Stimulated activated CD4-positive, alpha-beta T cell treated with anti-CD3 and anti-CD28 coated beads, Interleukin-1b, Interleukin-23, amount 100 ng/mL, for 24 hours (primary cell): ENCODE data around the gene FGF4.

ENCODE experiments used
- DNase-seq, 4 experiments: peaks; one replicate each; pipeline ENCODE4 v3.0.0-alpha.2; 2020; ENCODE audit warnings: low read depth in 4 of 4, low spot score in 1 of 4

FGF4 gene

GRCh38 chr11:69807106-69807815 is 32.1 kb upstream of the FGF4 start:
- DNase-seq = no peak

DNA sequence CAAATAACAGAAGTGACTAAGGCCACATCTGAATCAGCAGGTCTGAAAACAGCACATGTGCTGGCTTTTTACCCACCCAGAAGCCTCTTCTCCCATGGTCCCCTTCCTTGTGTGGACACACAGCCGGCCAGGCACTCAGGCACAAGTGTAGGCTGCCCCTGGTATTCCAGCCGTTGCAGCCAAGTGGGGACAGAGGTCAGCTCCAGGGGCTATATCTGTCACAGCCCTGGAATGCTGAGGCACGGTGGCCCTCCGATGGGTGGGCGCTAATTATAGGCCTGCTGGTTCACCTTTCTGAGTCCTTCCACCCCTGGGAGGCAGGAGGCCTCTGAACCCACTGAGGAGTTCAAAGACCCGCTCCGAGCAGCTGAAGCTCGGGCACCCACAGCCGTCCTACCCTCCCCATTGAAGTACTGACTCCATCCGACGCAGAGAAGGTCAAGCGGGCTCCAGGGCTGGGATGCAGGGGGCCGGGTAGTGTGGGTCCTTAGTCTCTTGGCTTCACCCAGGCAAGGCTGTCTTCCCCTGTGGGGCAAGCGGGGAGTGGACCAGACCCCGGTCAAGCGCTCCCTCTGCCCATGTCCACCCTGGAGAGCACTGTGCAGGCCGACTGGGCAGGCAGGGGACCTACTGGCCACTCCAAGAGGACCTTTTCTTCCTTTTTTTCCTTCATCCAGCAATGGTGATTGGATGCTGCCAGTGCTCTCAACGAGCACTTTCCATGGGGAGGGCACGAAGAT is 29.8 kb upstream of the FGF4 start:
- no peak for DNase-seq

GRCh38 chr11:69803604-69804218 is 28.6 kb upstream of the FGF4 start:
- no peak for DNase-seq

DNA sequence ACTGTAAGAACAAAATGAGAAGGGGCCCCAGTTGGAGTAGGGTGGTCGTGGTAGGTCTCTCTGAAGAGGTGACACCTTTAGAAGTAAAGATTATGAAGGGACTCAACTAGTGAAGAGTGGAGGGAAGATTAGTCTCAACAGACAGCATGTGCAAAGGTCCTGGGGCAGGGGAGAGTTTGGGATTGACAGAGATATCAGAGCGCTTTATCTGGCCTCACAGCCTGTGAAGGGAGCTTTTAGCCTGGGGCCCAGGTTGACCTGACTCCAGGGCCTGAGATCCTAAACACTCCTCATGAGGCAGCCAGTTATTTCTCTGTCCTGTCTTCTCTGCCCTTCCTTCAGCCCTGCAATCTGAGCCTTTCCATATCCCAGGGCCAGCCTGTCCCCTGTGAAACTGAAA is 27.9 kb upstream of the FGF4 start:
- DNase-seq = no peak

DNA sequence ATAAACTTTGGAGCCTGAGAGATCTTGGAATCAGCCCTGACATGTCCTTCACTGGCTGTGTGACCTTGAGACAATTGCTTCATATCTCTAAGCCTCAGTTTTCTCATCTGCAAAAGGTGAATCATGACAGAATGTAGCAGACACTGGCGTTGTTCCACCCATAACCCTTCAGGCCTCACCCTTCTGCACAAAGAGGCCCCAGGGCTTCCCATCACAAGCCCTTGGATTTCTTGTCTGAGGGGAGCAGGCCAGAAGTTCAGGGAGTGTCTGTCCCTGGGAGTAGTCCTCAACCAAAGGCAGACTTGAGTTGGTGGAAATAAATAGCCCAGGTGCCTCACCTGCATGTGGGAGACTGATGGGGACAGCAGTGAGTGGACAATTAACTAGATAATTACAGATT is 27.4 kb upstream of the FGF4 start:
- no peak for DNase-seq

DNA sequence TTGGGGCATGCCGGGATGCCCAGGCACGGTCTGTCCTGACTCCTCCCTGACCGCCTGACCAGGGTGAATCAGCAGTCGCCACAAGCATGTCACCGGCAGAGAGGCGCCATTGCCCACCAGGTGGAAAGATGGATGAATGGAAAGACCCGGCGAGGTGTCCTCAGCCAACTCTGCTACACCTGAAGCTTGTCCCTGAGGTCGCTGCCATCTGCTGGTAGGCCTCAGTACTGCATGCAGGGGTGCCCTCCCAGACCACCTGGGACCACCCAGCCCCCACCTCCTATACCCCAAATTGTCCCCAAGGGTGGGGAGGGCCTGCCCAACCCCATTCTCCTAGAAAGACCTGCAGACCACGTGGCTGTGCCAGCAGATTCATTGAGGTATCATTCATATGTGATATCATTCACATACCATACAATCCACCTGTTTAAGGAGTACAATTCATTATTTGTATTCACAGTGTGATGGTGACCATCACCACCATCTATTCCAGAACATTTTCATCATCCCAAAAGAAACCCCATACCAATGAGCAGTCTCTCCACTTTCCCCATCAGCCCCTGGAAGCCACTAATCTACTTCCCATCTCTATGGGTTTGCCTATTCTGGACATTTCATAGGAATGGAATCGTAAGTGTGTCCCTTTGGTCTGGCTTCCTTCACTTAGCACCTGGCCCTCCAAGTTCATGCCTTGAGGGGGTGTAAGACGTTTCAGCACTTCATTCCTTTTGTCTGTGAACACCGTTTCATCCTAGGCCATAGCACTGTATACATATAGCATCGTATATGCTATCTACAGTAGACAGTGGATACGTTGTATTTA is 26.6 kb upstream of the FGF4 start:
- peak in 1 of 4 experiments; percentile 7 for DNase-seq

- no peak for DNase-seq
Measured at GRCh38 chr11:69800278-69800677, 25.1 kb upstream of the FGF4 start.

- DNase-seq = no peak
Measured at GRCh38 chr11:69799582-69799981, 24.4 kb upstream of the FGF4 start.

DNA sequence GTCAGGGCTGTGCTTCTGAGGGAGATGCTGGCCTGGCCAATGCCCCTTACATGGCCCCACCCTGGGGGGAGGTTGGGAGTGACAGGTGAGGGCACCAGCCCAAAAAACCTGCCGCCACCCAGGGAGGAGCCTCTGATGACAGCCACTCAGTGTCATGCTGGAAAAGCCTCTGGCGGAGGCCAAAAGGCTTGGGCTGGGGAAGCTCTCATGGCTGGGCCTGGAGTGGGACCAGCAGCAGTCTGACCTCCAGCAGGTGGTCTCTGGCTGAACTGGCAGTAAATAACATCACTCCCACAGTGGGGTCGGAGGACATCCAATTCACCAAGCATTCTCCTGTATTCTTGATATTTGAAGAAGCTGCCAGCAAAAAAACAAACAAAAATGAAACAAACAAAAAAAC is 24.0 kb upstream of the FGF4 start:
- DNase-seq = no peak

DNA sequence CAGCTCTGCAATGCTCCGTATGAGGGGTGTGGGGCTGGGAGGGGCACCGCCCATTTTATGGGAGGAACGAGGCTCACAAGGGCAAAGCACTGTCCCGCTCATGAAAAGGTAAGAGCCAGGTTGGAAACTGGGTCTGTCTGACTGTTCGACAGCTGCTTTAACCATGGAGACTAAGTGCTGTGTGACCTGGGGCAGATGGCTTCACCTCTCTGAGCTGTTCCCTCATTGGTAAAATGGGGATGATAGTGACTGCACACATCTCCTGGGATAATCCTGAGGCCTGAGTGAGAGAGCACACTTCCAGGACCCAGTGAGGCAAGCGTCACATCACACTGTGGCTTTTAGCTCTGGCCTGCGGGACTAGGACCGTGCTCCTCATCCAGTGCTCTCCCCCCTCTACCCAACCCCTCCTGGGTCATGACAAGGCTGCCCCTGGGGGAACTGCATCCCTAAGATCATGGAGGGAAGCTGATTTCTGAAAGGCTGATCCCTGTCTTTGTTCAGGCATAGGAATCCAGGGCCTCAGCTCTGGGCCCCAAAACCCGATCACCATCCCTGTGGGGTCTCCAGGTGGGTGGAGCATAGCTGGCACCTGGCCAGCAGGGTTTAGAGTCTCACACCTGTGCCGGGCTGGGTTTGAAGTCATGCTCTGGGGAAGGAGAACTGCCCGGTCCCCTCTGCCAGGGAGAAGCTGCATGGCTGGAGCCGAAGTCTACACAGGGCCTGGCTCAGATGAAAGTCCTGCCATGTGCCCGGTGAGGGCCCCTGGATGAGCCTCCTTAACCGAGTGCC is 22.8 kb upstream of the FGF4 start:
- DNase-seq = no peak

DNA sequence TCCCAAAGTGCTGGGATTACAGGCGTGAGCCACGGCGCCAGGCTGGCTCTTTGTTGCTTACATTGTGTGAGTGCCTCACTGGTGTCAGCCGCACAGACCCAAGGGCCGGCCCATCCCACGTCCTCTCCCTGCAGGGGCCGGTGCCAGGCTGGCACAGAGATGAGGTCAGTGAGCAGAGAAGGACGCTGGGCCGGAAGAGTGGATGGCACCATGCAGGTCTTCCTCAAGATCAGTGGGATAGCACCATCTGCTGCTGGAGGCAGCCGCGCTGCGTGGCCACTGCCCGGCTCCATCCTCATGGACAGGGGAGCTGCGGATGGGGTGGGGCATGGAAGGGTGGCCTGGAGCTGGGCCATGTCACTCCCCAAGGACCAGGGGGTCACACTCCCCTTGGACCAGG is 22.0 kb upstream of the FGF4 start:
- DNase-seq = no peak

GRCh38 chr11:69796063-69796462 is 20.9 kb upstream of the FGF4 start:
- DNase-seq = no peak

DNA sequence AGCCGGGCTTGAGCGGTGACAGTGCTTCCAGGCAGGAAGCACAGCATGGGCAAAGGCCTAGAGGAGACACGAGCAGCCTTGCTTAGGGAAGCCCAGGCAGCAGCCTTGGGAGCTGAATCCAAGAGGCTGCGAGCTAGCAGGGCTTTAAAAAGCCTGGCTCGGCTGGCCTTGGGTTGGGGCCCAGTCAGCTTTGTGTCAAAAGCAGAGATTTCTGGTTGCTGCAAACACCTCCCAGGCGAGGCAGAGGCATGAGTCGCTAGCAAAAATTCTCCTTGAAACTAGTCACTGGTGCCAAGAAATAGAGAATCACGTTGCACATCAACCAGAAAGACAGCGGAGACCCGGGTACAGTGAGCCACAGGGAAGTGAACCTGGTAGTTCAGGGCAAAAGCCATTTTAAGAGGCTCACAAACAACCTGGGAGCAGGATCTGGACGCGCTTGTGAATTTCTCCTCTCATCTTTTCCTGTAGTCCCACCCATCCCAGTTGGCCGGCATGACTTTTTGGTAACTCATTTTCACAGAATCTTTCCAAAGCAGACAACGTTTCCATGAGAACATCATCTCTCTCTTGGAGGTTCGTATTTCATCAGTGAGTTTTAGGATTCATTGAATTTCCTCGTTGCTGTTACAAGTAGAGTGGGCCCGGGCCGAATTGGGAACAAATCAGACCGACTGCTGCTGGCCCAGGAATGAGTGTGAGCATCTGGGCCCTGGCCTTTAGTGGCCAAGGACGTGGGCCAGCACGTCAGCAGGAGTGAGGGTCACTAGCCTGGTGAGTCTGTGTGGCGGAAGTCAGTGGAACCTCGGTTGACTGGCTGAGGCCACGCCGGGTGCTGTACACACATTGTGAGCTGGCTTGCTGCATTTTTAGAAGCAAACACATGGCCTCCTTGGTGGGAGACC is 16.4 kb upstream of the FGF4 start:
- DNase-seq = no peak

GRCh38 chr11:69788956-69789355 is 13.8 kb upstream of the FGF4 start:
- DNase-seq = no peak

DNA sequence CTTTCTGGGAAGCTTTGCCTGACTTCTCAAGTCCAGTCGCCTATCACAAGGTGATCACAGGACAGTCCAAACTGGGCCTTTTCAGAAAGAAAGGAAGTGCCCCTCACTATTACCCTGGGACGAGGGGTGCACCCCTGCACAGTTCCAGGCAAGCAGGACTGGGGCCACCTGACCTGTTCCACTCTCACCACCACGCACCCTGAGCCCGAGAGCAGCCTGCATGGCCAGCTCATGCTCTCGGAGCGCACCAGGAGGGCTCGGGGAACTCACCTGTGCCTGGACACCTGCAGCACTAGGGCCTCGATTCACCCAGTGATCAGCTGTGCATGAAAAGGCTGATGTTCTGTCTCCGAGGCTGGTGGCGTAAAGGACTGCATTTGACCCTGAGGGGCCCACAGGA is 12.8 kb upstream of the FGF4 start:
- DNase-seq = no peak

DNA sequence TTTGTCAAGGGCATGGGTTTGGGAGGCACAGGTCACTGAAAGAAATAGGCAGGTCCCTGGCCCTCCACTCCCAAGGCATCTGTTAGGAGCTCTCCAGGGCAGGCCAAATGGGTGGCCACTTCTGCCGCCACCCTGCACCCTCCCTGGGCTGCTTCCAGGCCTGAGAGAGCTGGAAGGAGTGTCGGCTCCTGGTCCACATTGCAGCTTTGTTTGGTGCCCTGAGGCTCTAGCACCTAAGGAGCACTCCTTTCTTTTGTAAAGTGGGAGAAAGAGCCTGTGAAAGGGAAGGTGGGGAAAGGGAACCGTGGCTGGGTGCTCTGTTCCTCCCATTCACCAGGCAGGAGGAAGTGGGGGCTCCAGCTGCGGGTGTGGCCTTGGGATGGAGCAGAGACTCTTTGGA is 12.3 kb upstream of the FGF4 start:
- DNase-seq = no peak

DNA sequence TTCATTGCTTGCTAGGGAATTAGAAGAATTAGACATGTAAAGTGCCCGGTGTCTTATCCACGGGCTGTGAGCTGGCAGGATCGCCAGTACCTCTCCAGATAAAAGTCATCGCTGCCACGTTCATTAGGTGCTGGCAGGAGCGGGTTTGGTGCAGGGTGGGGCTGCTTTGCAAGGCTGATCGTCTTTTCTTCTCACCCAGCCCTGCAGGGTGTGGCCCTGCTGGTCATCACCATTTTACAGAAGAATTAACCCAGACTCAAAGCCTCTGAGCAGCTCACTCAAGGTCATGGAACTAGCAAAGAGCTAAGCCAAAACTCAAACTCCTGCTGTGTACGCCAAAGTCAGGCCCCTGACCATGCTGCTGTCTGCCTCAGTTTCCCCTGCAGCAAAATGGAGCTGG is 6.1 kb upstream of the FGF4 start:
- no peak for DNase-seq

DNA sequence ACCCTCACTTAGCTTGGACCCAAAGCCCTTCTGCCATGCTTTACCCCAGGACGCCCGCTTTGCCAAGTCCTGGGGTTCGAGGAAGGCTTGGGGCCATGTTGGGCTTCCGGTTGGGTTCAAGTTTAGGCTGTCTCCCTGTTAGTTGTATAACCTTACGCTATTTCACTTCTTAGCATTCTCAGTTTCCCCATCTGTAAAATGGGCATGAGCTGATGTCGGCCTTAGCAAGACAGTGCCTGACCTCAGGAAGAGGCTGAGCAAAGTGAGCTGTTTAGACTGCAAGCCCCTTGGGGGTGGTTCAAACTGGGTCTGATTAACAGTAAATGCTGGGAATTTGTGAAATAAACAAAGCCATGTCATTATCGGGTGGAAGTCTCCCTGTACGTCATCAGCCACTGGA is 3.2 kb upstream of the FGF4 start:
- no peak for DNase-seq

DNA sequence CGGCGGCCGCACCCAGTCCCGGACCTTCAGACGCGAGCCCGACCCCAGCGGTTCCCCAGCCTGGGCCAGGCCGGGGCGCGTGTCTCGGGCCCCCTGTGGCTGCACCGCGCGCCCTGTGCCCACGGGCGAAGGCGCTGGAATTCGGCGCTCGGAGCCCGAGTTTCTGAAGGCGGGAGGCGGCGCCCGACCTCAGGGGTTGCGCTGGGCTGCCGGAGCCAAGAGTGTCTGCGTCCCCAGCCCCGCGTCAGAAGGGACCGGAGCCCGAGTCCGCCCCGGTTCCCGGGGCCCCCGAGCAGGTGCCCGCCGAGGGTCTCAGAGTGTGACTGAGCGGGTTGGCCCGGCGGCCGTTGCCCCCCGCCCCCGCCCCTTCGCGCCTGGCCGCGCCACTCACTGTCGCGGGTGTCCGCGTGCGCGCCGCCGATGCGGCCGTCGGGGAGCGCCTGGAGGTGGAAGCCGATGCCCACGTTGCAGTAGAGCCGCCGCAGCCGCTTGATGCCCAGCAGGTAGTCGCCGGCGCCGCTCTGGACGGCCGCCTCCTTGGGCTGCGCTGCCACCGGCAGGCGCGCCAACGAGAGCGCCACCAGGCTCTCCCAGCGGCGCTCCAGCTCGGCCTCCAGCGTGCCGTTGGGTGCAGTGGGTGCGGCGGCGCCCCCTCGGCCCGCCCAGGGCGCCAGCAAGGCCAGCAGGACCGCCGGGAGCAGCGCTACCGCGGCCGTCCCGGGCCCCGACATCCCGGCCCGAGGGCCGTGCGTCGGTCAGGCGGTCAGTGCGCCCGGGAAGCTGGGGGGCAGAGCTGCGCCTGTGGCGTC is 583 bp downstream of the FGF4 start:
- no peak for DNase-seq
